NCI-H2196 treated with DMSO at 0.1 percent for 48 hours (cell line): ENCODE data around the gene MRPS15.
"Not testable (repeated sequence)": the region's sequence is repeated elsewhere in the genome, so short reads cannot be mapped to it uniquely, and the experiment has no call there.

ENCODE experiments used
- DNase-seq: peaks from one replicate; lab custom pipeline; 2025; ENCODE audit not compliant: unreplicated experiment; lab: John Stamatoyannopoulos, UW

Gene MRPS15

GRCh38 chr1:36463803-36464604 lies at the start of gene MRPS15:
Gene MRPS15, minus strand, starts transcription at chr1:36464384. Its CDS starts 109 bp downstream, at chr1:36464275.
- peak; percentile 78 for DNase-seq

GRCh38 chr1:36512842-36513241 lies 48.7 kb upstream of the MRPS15 start:
- no peak for DNase-seq

- DNase-seq, result no peak
These were observed 47.9 kb upstream of the MRPS15 start for GRCh38 chr1:36511804-36512798.

- DNase-seq, result not testable (repeated sequence)
These were observed 47.0 kb upstream of the MRPS15 start for GRCh38 chr1:36511220-36511619.

GRCh38 chr1:36510418-36510817 lies 46.2 kb upstream of the MRPS15 start:
- DNase-seq, result no peak

- DNase-seq, result no peak
These were observed 44.1 kb upstream of the MRPS15 start for GRCh38 chr1:36508257-36508656.

GRCh38 chr1:36506276-36506920 lies 42.2 kb upstream of the MRPS15 start:
- no peak for DNase-seq

- DNase-seq, result no peak
These were observed 39.5 kb upstream of the MRPS15 start for GRCh38 chr1:36503733-36504132.

- DNase-seq, result no peak
These were observed 39.0 kb upstream of the MRPS15 start for GRCh38 chr1:36503159-36503558.

- no peak for DNase-seq
These were observed 38.4 kb upstream of the MRPS15 start for GRCh38 chr1:36502616-36503015.

- DNase-seq, result not testable (repeated sequence)
These were observed 37.7 kb upstream of the MRPS15 start for GRCh38 chr1:36501911-36502310.

- no peak for DNase-seq
These were observed 33.0 kb upstream of the MRPS15 start for GRCh38 chr1:36497207-36497606.

- no peak for DNase-seq
These were observed 30.8 kb upstream of the MRPS15 start for GRCh38 chr1:36494971-36495370.

- no peak for DNase-seq
These were observed 29.3 kb upstream of the MRPS15 start for GRCh38 chr1:36493524-36493923.

- DNase-seq, result no peak
These were observed 28.3 kb upstream of the MRPS15 start for GRCh38 chr1:36492491-36492890.

- not testable (repeated sequence) for DNase-seq
These were observed 25.3 kb upstream of the MRPS15 start for GRCh38 chr1:36489258-36490051.

- DNase-seq, result no peak
These were observed 23.7 kb upstream of the MRPS15 start for GRCh38 chr1:36487906-36488305.

GRCh38 chr1:36487336-36487725 lies 23.1 kb upstream of the MRPS15 start:
- not testable (repeated sequence) for DNase-seq

- peak; percentile 94 for DNase-seq
These were observed 22.5 kb upstream of the MRPS15 start for GRCh38 chr1:36486439-36487335.

GRCh38 chr1:36486093-36486438 lies 21.9 kb upstream of the MRPS15 start:
- no peak for DNase-seq
